AG04450 (cell line): ENCODE results near the gene CLDN5. TPM values are rescaled to one million over a fixed set of nuclear protein-coding genes. Genes with fewer than 3 reads are reported as not detected.

Experiments used
- CTCF ChIA-PET: fragments of 300-600, 350-600 bp; formaldehyde crosslinking; extraction: SDS; loops from one replicate; lab custom pipeline; 2022; ENCODE audit warnings: antibody characterized with exemption, inconsistent platforms; lab: Charles Lee
- POLR2A ChIA-PET: fragments of 350-600 bp; formaldehyde crosslinking; extraction: SDS; loops from one replicate; lab custom pipeline; 2021; ENCODE audit warnings: antibody characterized with exemption, inconsistent platforms; lab: Yijun Ruan, JAX
- DNase-seq: peaks from one replicate; pipeline ENCODE4 v3.0.0-alpha.2; 2011; ENCODE audit warnings: low read depth, low spot score
- H3K27ac ChIP-seq: one replicate; pipeline ENCODE4 v1.5.1; 2012; ENCODE audit warnings: low read depth, low read length, control low read depth
- H3K27me3 ChIP-seq: one replicate; pipeline ENCODE4 v1.6.0; 2012; ENCODE audit warnings: low read length; ENCODE audit not compliant: control insufficient read depth, insufficient read depth
- H3K4me3 ChIP-seq: 2 replicates; pipeline ENCODE4 v1.5.1; 2011; ENCODE audit warnings: mild to moderate bottlenecking, low read depth, low read length, control low read depth
- H3K9me3 ChIP-seq: 2 replicates; pipeline ENCODE4 v1.5.1; 2012; ENCODE audit warnings: low read length; ENCODE audit not compliant: control insufficient read depth, insufficient read depth
- polyA plus RNA-seq: library from polyadenylated mRNA; depleted of rRNA; stranded (reverse); fragments of >200 nt; gene quantifications from 2 replicates; pipeline ENCODE4 v1.2.3, GENCODE V29; 2011
- TF ChIP-seq, protein P1 (sequence below): IDR thresholded peaks from 2 replicates; pipeline ENCODE4 v1.5.1; 2011; ENCODE audit warnings: low read depth, low read length, control low read depth, inconsistent platforms

Gene CLDN5
- polyA plus RNA-seq, 1 experiment, result not detected

DNA sequence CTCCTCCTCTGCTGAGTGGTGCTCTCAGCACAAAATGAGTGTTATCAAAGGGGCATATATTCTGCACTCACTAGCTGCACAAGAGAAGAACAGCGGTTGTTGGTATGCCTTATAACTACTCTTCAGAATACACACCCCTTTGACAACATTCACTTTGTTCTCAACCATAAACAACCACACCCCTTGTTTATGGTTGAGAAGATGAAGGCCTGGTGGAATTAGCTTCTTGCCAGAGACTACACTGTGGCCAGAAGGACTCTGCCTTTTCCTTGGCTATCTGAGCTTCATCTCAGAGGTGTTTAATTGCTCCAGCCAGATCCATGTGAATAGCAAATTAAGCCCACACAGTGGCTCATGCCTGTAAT lies 45.0 kb upstream of the CLDN5 start:
- Histone ChIP-seq H3K9me3 (peaks cover 7% of the 10 kb centered on the region; the same call in 1 of the 2 replicates), H3K4me3 (no peak overlapping the region), H3K27me3 (peaks cover 7% of the 10 kb centered on the region), H3K27ac (no peak overlapping the region)
- CTCF ChIA-PET, result interaction anchor here (2.1 kb wide), 1 partner anchor 15 kb away, joined by 7 read pairs; no protein-coding TSS in a partner anchor
- POLR2A ChIA-PET, result no interaction called here
- no peak for DNase-seq
- TF ChIP-seq, protein P1, sequence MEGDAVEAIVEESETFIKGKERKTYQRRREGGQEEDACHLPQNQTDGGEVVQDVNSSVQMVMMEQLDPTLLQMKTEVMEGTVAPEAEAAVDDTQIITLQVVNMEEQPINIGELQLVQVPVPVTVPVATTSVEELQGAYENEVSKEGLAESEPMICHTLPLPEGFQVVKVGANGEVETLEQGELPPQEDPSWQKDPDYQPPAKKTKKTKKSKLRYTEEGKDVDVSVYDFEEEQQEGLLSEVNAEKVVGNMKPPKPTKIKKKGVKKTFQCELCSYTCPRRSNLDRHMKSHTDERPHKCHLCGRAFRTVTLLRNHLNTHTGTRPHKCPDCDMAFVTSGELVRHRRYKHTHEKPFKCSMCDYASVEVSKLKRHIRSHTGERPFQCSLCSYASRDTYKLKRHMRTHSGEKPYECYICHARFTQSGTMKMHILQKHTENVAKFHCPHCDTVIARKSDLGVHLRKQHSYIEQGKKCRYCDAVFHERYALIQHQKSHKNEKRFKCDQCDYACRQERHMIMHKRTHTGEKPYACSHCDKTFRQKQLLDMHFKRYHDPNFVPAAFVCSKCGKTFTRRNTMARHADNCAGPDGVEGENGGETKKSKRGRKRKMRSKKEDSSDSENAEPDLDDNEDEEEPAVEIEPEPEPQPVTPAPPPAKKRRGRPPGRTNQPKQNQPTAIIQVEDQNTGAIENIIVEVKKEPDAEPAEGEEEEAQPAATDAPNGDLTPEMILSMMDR, result no peak

DNA sequence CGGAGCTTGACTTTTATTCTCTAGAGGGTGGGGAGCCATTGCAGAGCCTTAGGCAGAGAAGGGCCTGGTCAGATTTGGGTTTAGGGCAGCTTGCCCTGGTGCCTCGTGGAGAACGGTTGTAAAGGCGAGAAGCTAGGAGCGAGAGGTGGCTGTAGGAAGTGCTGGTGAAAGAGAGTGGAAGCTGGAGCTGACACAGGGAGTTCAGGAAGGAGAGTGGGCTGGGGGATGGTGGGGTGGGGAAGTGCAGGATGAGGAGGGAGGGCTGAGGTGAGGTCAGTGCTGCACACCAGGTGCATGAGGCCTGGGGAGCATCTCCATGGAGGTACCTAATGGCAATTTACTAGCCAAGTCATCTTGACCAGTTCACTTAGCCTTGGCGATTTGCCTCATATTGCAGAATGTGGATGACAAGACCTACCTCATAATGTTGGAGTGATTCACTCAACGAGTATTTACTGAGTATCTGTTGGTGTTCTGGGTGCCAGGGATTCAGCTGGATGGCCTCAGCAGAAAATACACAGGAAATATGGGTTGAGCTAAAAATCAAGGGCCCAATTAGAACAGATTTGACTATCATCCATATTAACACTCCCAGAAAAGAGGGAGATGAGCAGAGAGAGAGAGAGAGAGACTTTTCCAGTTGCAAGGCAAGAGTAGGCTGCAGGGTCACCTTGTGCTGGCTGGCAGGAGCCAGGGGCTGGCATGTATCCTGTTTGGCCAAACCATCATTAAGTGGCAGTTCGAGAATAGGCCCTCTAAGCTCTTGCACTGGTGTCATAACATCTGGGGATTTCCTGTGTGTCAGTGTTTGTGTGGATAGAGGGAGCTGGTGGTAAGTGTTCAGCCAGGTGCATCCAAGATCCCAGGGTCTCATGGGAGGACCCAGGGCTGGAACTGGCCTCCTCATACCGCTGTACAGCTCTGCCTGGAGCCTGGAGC lies 44.4 kb upstream of the CLDN5 start:
- H3K27me3 ChIP-seq, result peaks cover 5% of the 10 kb centered on the region
- peaks cover 7% of the 10 kb centered on the region; the same call in 1 of the 2 replicates for H3K9me3 ChIP-seq
- POLR2A ChIA-PET, result no interaction called here
- peak overlapping the region; percentile 21 for H3K27ac ChIP-seq
- CTCF ChIA-PET, result interaction anchor here (2.1 kb wide), 1 partner anchor 14 kb away, joined by 7 read pairs; no protein-coding TSS in a partner anchor
- no peak overlapping the region for H3K4me3 ChIP-seq
- TF ChIP-seq, protein P1, result no peak
- peak; percentile 69 for DNase-seq

DNA sequence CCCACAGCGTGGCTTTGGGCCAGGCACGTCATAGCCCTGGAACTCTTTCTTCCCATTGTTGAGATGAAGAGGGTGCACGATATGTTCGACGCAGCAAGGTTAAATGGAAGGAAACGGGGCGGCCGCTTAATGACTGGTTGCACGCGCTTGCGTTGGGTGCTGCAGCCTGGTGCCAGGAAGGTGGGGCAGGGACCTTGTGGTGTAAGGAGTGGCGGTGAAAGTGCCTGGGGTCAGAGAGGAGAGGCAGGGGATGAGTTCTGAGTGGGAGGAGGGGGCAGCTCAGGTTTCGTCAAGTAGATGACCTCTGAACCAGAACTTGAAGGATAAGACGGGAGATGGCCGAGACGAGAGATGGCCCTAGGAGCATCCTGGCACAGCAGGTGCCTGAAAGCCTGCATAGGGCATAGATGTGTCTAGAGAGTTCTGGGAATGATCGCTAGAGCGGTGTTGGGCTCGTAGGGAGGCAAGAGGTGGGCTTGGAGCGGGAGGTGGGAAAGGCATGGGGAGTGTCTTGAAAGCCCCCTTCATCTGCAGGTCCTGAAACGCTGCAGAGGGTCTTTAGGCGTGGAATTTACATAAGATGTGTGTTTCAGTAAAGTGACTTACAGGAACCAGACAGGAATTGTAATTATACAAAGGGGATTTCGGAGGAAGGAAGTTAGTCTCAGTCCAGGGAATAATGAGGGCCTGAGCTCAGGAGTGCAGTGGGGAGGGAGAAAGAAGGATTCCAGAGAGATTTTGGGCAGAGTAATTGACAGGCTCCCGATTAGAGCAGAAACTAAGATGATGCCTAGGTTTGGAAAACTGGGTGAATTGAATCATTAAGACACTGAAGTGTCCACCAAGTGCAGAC lies 43.2 kb upstream of the CLDN5 start:
- DNase-seq, result no peak
- Histone ChIP-seq H3K27ac (no peak overlapping the region), H3K4me3 (no peak overlapping the region), H3K27me3 (peaks cover 3% of the 10 kb centered on the region), H3K9me3 (peaks cover 7% of the 10 kb centered on the region; the same call in 1 of the 2 replicates)
- TF ChIP-seq, protein P1, result no peak
- ChIA-PET CTCF (interaction anchor here (2.1 kb wide), 1 partner anchor 13 kb away, joined by 7 read pairs; no protein-coding TSS in a partner anchor), POLR2A (interaction anchor here (0.5 to 0.6 kb wide), 2 partner anchors 15 to 43 kb away, joined by 3 to 5 read pairs; no protein-coding TSS in a partner anchor)

DNA sequence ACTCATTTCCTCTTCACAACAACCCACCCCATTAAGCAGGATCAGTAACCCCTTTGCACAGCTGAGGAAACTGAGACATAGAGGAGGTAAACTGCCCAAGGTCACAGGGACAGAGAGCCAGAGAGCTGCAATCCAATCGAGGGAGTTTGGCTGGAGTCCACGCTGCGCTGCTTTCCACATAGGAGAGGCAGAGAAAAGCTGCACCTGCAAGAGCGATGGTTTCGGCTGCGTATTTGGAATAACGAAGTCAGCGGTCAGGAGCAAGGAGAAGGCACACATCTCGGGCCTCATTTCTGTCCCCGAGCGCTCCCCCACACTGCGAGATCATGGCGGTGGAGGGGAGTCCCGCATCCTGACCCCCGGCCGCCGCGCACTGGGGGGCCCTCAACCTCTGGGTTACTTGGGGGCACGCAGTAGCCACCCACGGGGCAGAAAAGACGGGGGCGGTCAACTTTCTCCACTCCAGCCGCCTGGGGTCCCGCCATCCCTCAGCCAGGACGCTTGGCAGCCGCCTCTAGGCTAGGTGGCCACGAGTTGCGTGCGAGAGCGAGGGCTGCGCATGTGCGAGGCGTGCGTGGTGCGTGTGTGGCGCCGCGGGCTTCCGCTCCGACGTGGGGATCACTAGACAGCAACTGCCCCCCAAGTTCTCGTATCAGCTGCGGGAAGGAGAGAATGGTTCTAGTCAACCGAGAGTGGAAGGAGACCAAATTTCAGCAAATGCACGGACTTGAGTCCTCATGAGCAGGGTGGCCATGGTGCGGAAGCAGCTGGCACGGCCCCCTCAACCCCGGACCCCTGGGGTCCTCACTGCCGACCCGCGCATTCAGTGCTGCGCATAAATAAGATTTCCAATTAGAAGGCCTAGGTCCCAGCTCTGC lies 42.3 kb upstream of the CLDN5 start:
- Histone ChIP-seq H3K4me3 (no peak overlapping the region), H3K9me3 (peaks cover 7% of the 10 kb centered on the region; the same call in 1 of the 2 replicates), H3K27me3 (peaks cover 3% of the 10 kb centered on the region), H3K27ac (no peak overlapping the region)
- TF ChIP-seq, protein P1, result no peak
- no peak for DNase-seq
- POLR2A ChIA-PET, result interaction anchor here (0.5 to 0.6 kb wide), 2 partner anchors 16 to 43 kb away, joined by 3 to 5 read pairs; no protein-coding TSS in a partner anchor
- CTCF ChIA-PET, result no interaction called here
